DND-41 (cell line): ENCODE results near the gene SUN5.

Experiments
- ATAC-seq: fragments of 200-7000 bp; cut with Tn5 transposase; 3 replicates; pipeline ENCODE4 v1.9.1; 2021; ENCODE audit warnings: low read depth; ENCODE audit not compliant: insufficient read depth
- DNase-seq: peaks from one replicate; pipeline ENCODE4 v3.0.0-alpha.2; 2020
- H2AFZ ChIP-seq: 2 replicates; pipeline ENCODE4 v1.6.0; 2012; ENCODE audit warnings: low read depth, low read length
- H3K27ac ChIP-seq: 2 replicates; pipeline ENCODE4 v1.5.1; 2012; ENCODE audit warnings: low read length, inconsistent platforms
- H3K27me3 ChIP-seq: fragments of 200-600 bp; sonication (generic); 2 replicates; pipeline ENCODE4 v1.6.0; 2012; ENCODE audit warnings: low read length, mild to moderate bottlenecking, inconsistent platforms; ENCODE audit not compliant: insufficient read depth, poor library complexity
- H3K36me3 ChIP-seq: 2 replicates; pipeline ENCODE4 v1.5.1; 2012; ENCODE audit warnings: low read length, inconsistent platforms; ENCODE audit not compliant: insufficient read depth
- H3K4me1 ChIP-seq: 2 replicates; pipeline ENCODE4 v1.5.1; 2012; ENCODE audit warnings: mild to moderate bottlenecking, low read length; ENCODE audit not compliant: insufficient read depth
- H3K4me2 ChIP-seq: 2 replicates; pipeline ENCODE4 v1.6.0; 2012; ENCODE audit warnings: mild to moderate bottlenecking, moderate library complexity, low read length, inconsistent platforms; ENCODE audit not compliant: insufficient read depth
- H3K4me3 ChIP-seq, 2 experiments: fragments of 200-600 bp in 1 of 2; shearing (Covaris generic) in 1 of 2; 2 replicates each; pipeline ENCODE4 v1.5.1; 2012 to 2016; ENCODE audit warnings: inconsistent platforms in 2 of 2, low read length in 2 of 2, mild to moderate bottlenecking in 2 of 2, low read depth in 1 of 2, moderate library complexity in 1 of 2
- H3K79me2 ChIP-seq: 2 replicates; pipeline ENCODE4 v1.6.0; 2012; ENCODE audit warnings: low read length, inconsistent platforms; ENCODE audit not compliant: insufficient read depth
- H3K9ac ChIP-seq: 2 replicates; pipeline ENCODE4 v1.6.0; 2012; ENCODE audit warnings: low read depth, mild to moderate bottlenecking, inconsistent platforms, low read length, moderate library complexity
- H3K9me3 ChIP-seq: 2 replicates; pipeline ENCODE4 v1.5.1; 2012; ENCODE audit warnings: low read length, moderate library complexity, mild to moderate bottlenecking, inconsistent platforms; ENCODE audit not compliant: insufficient read depth, severe bottlenecking
- H4K20me1 ChIP-seq: 2 replicates; pipeline ENCODE4 v1.6.0; 2012; ENCODE audit warnings: low read length; ENCODE audit not compliant: insufficient read depth
- CTCF ChIP-seq: IDR thresholded peaks from 2 replicates; pipeline ENCODE4 v1.5.1; 2012; ENCODE audit warnings: borderline replicate concordance, low read length, moderate library complexity, mild to moderate bottlenecking; ENCODE audit not compliant: poor library complexity, severe bottlenecking; ENCODE audit errors: extremely low read depth
- EZH2 ChIP-seq: IDR thresholded peaks from 3 replicates; pipeline ENCODE4 v1.6.1; 2012; ENCODE audit warnings: borderline replicate concordance, low read depth, mild to moderate bottlenecking, moderate library complexity, low read length, inconsistent platforms; ENCODE audit not compliant: severe bottlenecking

SUN5 gene

GRCh38 chr20:33021879-33022278 is 17.6 kb upstream of the SUN5 start:
- H3K4me1 ChIP-seq = no peaks in the 10 kb centered on the region
- no peak overlapping the region for H3K9ac ChIP-seq
- H3K27ac ChIP-seq = no peak overlapping the region
- no peaks in the 10 kb centered on the region for H3K27me3 ChIP-seq
- TF ChIP-seq EZH2 = no peak
- TF ChIP-seq CTCF = no peak
- H4K20me1 ChIP-seq = no peaks in the 10 kb centered on the region
- no peaks in the 10 kb centered on the region for H3K79me2 ChIP-seq
- H3K9me3 ChIP-seq = no peaks in the 10 kb centered on the region
- no peak for DNase-seq
- no peak overlapping the region for H3K4me3 ChIP-seq
- ATAC-seq = no peak
- no peak overlapping the region for H3K4me2 ChIP-seq
- H2AFZ ChIP-seq = no peak overlapping the region
- H3K36me3 ChIP-seq = no peaks in the 10 kb centered on the region

- H3K79me2 ChIP-seq = no peaks in the 10 kb centered on the region
- H3K27ac ChIP-seq = no peak overlapping the region
- ATAC-seq (no peak), DNase-seq (no peak)
- H3K36me3 ChIP-seq = no peaks in the 10 kb centered on the region
- no peak overlapping the region for H3K4me3 ChIP-seq
- no peak overlapping the region for H3K4me2 ChIP-seq
- no peaks in the 10 kb centered on the region for H3K27me3 ChIP-seq
- no peak overlapping the region for H3K9ac ChIP-seq
- no peak overlapping the region for H2AFZ ChIP-seq
- no peak for TF ChIP-seq EZH2
- no peak for TF ChIP-seq CTCF
- H3K9me3 ChIP-seq = no peaks in the 10 kb centered on the region
- H3K4me1 ChIP-seq = no peaks in the 10 kb centered on the region
- no peaks in the 10 kb centered on the region for H4K20me1 ChIP-seq
Observed at GRCh38 chr20:33020278-33021161, 16.3 kb upstream of the SUN5 start.

- no peaks in the 10 kb centered on the region for H4K20me1 ChIP-seq
- no peaks in the 10 kb centered on the region for H3K9me3 ChIP-seq
- H3K4me1 ChIP-seq = no peaks in the 10 kb centered on the region
- H3K27me3 ChIP-seq = no peaks in the 10 kb centered on the region
- H3K4me3 ChIP-seq = no peak overlapping the region
- H3K36me3 ChIP-seq = no peaks in the 10 kb centered on the region
- H3K79me2 ChIP-seq = no peaks in the 10 kb centered on the region
- peak; percentile 81 for ATAC-seq
- no peak overlapping the region for H3K4me2 ChIP-seq
- TF ChIP-seq CTCF = no peak
- H2AFZ ChIP-seq = no peak overlapping the region
- no peak overlapping the region for H3K9ac ChIP-seq
- H3K27ac ChIP-seq = no peak overlapping the region
- peak; percentile 66 for DNase-seq
Observed at GRCh38 chr20:33019465-33020277, 15.4 kb upstream of the SUN5 start.
